Measurements from ENCODE around the gene TRMT1.

The TRMT1 gene

GRCh38 chr19:13101590-13102415, 14.7 kb downstream of the TRMT1 start:
- DNase-seq, result no peak

- DNase-seq, result no peak
These were observed 15.5 kb downstream of the TRMT1 start for GRCh38 chr19:13100841-13101589.

GRCh38 chr19:13100031-13100588, 16.4 kb downstream of the TRMT1 start:
- peak; percentile 60 for DNase-seq

- peak; percentile 84 for DNase-seq
These were observed 17.2 kb downstream of the TRMT1 start for GRCh38 chr19:13099073-13099999.

- DNase-seq, result peak; percentile 36
These were observed 18.1 kb downstream of the TRMT1 start for GRCh38 chr19:13098277-13099072.

GRCh38 chr19:13097463-13098258, 18.9 kb downstream of the TRMT1 start:
- no peak for DNase-seq

GRCh38 chr19:13097033-13097462, 19.5 kb downstream of the TRMT1 start:
- DNase-seq, result peak; percentile 19

GRCh38 chr19:13095934-13096927, 20.3 kb downstream of the TRMT1 start:
- no peak for DNase-seq

- DNase-seq, result no peak
These were observed 21.2 kb downstream of the TRMT1 start for GRCh38 chr19:13095393-13095784.

- no peak for DNase-seq
These were observed 21.7 kb downstream of the TRMT1 start for GRCh38 chr19:13094771-13095392.

GRCh38 chr19:13094106-13094504, 22.4 kb downstream of the TRMT1 start:
- DNase-seq, result no peak

GRCh38 chr19:13093407-13094105, 23.0 kb downstream of the TRMT1 start:
- DNase-seq, result peak; percentile 73

GRCh38 chr19:13092606-13093235, 23.8 kb downstream of the TRMT1 start:
- no peak for DNase-seq

- DNase-seq, result no peak
These were observed 24.4 kb downstream of the TRMT1 start for GRCh38 chr19:13092158-13092543.

GRCh38 chr19:13091400-13092157, 25.0 kb downstream of the TRMT1 start:
- DNase-seq, result no peak

GRCh38 chr19:13090511-13091231, 25.9 kb downstream of the TRMT1 start:
- DNase-seq, result no peak
